DMS153 treated with DMSO at 0.1 percent for 48 hours (cell line): Measurements from ENCODE around the gene BEND5.
A peak's percentile ranks its signal among the peaks of the same experiment; 100 is the strongest.

ENCODE experiments used
- DNase-seq: peaks from one replicate; lab custom pipeline; 2025; ENCODE audit not compliant: unreplicated experiment; lab: John Stamatoyannopoulos, UW

The BEND5 gene

DNA sequence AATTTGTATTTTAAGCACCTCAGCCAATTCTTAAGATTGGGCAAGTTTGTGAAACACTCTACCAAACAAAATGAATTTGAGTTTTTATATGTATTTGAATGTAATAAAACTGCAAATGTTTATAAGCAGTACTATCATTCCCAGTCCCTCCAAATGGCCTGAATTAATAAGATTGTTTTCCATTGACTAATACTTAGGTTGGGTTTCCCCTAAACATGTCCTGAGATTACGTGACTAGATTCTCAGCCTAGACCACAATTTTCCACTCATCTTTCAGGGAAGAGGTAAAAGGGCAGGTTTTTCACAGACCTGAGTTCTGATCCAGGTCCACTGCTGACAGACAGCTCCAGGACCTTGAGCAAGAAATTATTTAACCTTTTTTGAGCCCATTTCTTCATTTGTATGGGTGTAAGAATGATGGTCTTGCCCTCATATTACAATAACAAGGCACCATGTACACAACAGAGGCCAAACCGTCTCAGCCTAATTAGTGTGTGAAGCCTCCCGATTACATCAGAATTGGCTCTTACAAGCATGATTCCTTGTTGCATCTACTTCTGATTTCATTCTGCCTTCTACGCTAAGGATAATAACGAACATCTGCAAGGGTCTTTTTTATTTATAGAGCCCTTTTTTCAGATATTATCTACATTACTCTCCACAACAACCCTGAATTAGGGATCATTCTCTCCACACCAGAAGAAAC is 51.2 kb downstream of the BEND5 start:
- no peak for DNase-seq

DNA sequence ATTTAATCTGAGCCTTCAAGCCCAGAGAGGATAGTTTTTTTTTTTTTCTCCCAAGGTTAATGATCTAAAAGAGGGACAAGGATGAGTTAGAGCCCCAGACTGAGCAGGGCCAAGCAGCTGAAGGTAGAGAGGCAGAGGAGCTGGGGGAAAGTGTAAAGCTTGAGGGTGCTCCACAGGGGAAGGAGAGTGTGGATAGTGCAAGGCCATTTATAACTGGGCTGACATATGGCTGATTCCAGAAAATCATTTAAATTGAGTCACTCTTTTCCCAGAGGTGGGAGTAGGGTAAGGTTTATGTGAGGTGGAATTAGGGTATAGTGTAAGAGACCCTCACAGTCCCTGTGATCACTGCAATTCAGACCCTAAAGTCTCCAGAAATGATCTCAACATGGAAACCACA is 55.8 kb downstream of the BEND5 start:
- no peak for DNase-seq

DNA sequence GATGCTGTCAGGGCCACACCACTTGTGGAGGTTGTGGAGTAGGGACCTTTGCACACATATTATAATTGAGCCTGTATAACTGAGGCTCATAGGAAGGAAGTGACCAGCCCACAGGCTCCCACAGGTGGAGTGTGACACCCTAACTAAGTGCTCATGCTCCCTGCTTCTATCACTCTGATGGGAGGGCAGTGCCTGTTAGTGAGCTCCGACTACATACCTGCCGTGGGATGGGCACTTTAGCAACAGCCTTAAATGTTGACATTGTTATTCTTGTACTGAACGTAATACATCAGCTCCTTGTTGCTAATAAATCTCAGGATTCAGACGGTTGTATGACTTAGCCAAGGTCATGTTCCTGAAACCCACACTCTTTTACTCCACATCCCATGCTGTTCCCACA is 58.0 kb downstream of the BEND5 start:
- no peak for DNase-seq

DNA sequence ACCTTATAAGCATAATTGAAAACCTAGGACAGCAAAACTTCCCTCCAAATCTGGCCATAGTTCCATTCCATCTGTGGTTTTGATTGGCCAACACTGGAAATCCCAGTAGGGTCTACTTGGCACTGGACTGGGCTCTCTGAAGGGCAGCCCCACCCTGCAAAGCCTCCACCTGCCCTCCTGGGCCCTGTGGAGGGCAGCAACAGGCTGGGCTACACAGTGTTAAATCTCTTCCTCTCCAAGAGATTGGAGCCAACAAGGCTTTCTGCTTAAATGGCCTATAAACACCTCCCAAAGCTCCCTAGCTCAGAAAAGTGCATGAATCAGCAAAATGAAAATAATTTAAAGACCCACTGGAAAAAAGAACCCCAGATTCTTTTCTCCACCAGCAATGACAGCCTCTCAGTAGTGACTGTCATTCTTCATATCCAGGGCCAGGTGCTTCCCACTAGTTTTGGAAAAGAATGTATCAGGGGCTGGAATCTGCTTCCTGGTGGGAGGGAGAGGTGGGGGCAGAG is 58.5 kb downstream of the BEND5 start:
- DNase-seq = no peak

DNA sequence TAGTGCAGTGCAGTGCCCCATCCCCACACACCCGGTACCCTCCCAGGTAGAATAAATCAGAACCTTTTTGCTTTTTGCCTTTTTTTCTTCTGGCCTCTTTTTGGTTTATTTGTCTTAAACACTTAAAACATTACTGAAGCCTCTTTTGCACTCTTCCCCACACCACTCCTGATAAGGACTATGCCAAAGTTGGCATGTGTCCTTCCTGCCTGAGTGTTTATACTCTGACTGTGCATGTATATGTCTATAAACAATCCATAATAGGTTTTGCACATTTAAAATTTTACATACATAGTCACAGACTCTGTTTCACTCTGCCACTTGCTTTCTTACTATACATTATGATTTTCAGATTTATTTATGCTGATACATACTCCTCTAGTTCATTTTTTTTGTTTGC is 59.6 kb downstream of the BEND5 start:
- DNase-seq = no peak

DNA sequence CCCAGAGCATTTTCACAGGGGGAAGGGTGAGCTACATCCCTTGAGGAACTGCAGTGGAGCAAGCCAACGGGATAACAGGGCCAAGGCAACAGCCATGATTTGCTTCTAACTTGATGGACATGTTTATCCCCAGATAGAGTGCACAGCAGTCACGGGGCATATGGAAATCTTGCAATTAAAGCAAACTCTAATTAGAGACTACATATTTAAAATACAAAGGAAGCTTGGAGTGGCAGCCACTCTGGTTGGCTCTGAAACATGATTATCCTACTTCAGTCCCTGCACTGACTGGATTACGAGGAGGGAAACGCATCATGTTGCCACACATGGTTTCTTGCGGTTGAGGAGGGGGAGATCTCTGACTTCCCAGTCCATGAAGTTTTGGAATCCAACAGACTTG is 60.8 kb downstream of the BEND5 start:
- no peak for DNase-seq

DNA sequence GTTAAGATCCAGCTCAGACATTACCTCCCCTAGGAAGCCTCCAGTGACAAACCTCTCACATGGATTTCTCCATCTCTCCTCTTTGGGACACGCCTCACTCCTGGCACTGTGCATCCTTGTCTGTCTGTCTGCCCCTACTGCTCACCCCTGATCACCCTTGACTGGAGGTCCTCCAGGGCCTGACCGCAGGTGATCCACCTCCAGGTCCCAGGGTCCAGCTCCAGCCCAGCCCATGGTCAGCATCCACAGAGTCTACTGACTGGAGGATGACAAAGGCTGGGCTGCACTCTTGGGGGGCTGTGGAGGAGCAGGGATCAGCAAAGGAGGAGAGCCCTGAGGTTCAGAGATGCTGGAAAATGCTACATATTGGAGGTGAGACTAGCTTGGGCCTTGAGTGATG is 65.8 kb downstream of the BEND5 start:
- no peak for DNase-seq

DNA sequence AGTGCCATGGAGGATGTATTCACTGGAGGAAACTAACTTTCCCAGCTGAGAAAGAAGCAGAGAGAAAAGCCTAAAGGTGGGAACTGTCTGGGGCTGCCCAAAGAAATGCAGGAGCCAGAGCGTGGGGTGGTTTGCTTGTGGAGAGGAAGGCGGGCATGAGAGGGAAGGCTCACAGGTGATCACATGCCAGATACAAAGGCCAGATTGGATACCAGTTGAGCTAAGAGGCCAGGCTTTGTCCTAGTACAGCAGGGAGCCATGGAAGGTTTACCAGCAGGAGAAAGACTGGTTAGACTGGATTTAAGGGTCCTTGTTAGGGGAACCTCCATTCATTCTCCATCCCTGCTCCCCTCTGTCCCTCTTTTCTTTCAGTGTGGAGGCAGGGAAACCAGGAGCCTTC is 66.4 kb downstream of the BEND5 start:
- no peak for DNase-seq

DNA sequence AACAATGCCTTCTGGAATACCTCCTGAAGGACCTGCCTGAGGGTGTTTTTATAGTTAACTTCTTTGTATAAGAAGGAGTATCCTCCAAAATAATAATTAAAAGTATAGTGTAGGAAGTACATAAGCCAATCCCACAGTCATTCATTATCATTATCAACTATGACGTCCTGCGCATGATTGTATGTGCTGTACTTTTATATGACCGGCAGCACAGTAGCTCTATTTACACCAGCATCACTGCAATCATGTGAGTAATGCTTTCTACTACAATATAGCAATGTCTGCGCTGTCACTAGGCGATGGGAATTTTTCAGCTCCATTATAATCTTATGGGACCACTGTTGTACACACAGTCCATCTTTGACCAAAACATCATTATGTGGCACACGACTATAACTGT is 72.0 kb downstream of the BEND5 start:
- DNase-seq = no peak

DNA sequence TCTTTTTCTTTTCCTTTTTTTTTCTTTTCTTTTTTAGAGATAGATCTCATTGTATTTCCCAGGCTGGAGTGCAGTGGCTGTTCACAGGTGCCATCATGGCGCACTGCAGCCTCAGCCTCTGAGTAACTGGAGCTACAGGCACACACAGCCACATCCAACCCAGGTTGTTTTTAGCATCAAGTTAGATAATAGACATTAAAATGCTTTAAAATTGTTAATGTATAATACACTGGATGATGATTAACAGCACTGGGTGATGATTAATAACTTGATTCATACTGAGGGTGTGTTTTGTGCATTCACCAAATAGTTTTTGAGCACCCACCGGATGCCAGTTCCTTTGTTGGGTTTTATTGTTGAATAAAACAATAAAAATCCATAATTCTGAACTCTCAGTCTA is 75.2 kb downstream of the BEND5 start:
- DNase-seq = no peak

DNA sequence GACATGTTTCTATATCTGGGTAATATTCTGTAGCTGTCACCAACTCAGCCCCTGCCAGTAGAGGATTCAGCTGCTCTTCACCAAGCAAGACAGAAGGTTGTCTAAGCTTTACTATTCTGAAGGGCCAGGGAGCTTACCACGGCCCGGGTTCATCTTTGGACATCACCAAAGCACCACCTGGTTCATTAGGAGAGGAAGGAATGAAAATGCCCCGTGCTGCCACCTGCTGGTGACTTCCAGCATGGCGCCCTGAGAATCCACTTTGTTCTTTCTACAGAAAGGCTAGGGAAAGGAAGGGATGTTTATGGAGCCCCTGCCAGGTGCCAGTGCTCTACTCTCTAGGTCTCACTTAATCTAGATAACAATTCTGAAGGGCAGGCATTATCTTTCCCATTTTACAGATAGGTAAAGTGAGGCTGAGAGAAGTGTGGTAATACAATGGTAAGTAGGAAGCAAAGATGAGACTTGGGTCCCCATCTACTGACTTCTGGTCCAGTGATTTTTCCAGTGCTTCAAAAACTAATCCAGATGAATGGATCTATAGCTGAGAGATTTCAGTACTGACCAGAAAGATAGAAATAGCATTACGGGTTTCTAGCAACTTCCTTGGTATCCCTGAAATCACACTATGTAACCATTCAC is 79.5 kb downstream of the BEND5 start:
- DNase-seq = peak; percentile 51

DNA sequence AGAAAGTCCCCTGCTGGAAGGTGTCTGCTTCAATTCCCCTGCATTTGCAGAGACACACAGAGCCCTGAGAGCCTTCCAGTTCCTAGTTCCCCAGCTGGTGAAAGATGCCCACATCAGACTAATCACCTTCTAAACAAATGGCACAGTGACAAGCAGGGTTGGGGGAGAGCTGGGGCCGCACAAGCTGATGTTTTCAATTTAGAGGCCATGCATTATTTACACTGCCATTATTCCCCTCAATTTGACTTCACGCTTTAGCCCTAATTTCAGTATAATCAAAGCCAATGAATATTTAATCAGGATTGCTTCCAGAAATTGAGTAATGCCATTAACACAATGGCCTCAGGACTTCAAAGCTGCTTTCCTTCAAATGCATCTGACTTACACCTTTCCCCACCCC is 81.5 kb downstream of the BEND5 start:
- DNase-seq = no peak

DNA sequence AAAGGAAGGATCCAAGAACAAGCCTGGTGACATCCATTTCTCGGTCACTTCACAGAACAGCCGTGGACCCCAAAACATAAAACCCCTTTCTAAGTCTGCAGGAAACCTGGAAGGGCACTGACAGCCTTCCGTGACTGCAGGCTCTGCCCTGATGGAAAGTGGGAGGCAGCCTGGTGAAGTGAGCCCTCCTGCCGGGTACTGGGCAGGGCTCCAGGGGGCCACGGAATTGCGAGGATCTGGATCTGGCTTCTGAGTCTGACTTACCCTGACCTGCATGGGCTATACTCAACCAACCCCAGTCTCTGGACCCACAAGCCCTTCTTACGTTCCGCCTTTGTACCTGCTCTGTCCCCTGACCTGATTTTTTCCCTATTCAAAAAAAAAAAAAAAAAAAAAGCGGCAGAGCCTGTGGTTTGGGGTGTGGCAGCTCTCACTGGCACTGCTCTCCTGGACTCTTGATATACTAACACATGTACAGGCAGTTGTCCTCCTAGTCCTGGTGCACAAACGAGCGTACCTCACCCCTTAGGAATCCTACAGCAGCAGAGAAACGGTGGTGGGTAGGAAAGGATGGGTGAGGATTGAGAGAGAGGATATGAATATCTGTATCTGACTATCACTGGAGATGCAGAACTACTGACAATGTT is 82.9 kb downstream of the BEND5 start:
- DNase-seq = no peak

DNA sequence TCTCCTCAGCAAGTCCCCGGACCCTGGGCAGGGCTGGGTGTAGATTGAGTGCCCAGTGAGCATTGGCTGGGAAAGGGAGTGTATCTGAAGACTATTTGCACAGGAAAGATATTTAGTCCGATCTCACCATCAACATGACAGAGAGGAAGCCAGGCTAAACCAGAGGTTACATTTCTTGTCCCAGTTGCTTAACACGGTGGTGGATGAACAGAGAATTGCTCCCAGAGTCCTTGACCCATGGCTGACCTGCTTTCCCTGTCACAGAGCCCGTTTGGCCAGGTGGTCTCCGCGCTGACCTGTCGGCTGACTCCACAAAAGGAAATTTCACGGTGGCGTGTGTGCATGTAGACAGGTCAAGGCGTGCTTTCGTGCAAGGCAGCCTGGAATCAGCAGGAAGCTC is 83.5 kb downstream of the BEND5 start:
- DNase-seq = no peak

DNA sequence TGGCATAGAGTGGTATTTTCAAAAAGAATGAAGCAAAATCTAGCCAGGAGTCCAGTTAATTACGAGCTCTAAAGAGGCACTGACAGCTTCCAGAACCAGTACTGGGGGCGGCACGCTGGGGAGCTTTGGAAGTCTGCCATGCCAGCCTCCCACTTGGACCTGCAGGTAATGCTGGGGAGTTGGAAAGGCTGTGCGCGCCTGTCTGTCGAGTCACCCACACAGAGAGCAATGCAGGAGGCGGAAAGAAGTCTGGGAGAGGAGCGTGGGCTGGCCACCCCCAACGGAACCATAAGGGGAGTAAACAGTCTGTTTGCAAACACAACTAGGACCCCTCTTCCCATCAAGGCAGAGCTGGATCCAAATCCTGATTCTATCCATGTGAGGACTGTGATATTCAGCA is 84.5 kb downstream of the BEND5 start:
- no peak for DNase-seq

DNA sequence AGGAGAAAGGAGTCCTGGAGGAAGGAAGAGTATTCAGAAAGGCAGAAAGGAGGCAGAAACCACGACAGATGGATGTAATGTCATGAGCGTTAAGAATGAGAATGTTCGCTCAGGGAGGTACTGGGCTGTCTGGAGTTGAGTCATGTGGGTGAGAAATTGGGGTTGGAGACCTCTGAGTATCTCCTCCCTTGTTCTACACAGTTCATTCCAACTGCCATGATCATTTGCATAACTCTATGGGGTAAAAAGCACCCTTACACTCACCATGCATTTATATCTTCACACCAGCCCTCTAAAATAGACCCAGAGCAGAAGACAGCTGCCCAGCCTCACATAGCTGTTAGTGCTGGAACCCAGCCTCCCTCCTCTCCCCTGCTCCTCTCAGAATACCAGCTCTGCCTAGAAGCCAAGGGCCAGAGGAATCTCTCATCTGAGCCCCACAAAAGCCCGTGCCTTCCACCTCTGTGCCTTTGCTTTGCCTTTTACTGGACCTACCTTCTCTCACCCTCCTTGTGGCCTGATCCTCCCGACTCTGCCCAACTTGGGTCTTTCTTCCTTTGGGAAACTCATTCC is 85.2 kb downstream of the BEND5 start:
- DNase-seq = no peak

DNA sequence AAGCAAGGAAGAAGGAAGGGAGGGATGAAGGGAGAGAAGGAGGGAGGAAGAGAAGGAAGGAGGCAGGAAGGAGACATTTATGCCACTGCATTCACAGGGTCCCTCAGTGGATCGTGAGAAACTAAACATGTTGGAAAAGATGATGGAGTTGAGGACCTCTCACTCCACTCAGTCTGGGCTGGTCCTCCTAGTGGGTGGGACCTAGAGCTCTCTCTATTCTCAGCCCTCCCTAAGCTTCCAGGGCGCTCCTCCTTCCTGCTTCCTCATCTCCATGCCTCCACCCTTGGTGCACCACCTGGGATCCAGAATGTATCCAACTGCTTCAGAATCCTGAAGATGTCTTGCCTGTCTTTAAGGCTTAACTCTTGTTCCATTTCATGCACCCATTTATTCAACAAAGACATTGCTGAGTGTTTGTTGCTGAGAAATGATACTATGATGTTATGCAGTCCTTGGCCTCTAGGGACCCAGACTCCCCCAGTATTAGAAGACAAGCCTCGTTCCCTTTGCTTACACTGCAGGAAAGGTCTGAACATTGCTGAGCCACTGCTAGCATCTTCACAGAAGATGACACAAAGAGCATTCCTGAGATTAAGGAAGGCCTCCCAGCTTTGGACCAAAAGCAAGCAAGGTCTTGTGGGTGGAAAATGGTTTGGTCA is 88.5 kb downstream of the BEND5 start:
- DNase-seq = no peak

DNA sequence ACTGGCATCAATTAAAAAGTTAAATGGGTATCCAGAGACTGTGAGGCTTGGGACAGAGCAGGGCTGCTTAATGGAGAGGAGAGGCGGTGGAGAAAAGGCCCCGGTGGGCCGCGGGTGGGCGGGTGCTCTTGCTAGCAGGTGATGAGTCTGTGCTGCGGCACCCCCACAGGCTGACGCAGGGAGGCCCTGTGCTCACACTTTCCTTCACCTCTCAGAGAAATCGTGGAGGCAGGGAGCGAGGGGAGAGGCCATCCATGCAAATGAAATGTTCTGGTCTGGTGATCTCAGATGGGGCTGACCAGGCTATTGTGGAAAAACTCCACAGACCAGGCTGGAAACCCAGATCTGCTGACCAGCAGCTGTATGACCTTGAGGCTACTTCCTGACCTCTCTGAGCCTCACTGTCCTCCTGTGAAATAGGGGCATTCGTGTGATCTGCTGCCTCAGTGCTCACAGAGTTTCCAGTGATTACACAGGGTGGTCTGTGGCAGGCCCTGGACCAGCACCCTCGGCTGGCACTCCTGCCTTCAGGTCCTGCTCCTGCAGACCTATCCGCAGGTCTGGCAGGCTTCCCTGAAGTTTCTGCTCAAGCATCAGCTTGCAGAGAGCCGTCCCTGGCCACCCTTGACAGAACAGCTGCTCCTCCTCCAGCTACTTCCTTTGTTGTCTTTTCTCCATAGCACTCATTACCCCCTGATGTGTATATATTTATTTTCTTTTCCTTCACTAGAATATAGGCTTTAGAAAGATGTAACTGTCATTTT is 89.2 kb downstream of the BEND5 start:
- DNase-seq = no peak

DNA sequence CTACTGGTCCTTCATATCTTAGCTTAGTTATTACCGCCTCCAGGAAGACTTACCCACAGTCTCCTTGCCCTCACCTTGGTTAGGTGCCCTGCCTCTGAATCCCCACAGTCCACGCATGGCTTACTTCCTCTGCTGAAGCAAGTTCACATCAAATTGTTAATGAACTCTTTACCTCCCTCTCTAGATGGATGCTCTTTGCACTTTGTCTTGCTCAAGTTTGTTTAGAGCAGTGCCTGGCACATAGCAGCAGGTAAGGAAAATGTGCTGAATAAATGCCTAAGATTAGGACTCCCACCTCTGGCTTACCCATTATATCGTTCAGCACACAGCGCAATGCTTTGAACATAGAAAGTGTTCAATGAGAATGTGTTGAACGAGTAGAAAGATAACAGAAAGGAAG is 90.5 kb downstream of the BEND5 start:
- DNase-seq = no peak

DNA sequence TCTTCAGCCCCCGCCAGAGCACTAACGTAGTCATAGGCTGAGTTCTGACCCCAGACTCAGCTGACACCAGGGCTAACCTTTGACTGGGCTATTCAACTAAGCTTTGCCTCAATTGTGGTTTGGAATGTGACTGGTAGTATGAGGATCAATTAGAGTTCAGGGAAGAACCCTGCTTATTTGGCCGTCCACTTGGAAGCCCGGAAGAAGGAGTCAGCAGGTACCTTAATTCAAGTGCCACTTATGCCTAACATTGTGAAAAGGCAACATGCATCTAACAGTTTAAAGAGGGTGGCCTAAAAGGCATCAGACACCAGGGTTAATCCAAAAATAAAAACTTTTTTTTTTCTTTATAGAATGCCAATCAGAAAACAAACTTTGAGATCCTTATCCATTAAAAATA is 92.3 kb downstream of the BEND5 start:
- DNase-seq = no peak

DNA sequence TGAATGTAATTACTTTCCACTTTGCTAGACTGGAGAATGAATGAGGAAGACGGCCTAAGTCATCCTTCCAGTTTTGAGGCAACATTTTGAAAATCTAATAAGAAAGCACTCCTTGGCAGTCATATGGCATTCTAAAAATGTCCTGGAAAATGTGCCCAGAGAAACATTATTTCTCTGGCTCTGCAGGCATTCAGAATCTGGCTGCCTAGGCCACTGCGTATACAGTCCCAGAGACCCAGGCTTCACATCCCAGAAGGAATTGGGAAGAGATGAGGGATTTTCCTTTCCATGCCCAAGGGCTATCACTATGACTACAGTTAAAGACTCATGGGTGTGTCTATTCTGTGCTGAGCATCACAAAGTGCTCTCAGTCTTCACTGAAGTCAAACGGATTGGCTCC is 92.9 kb downstream of the BEND5 start:
- no peak for DNase-seq
